ENCODE data around the gene TLN1. TPM values are rescaled to one million over a fixed set of nuclear protein-coding genes. Genes with fewer than 3 reads are reported as not detected.

The TLN1 gene
- total RNA-seq, 1 donor from 2014 or later, result 79.0 TPM

DNA sequence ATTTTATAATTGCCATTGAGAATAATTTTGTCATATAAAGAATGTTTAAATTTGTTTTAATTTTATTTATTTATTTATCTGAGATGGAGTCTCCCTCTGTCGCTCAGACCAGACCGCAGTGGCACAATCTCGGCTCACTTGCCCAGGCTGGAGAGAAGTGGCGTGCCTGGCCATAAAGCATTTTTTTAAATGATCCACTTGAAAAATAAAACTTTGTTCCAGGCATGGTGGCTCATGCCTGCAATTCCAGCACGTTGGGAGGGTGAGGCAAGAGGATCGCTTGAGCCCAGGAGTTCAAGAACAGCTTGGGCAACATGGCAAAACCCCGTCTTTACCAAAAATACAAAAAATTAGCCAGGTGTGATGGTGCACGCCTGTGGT lies 79.2 kb downstream of the TLN1 start:
- Histone ChIP-seq H3K27me3 (ENCODE audit: control insufficient read depth, insufficient read depth, low read length) (no peaks in the 10 kb centered on the region), H3K36me3 (ENCODE audit: control insufficient read depth, insufficient read depth, low read length) (no peaks in the 10 kb centered on the region), H3K4me3 (ENCODE audit: low read depth, low read length) (no peak overlapping the region)
- DNase-seq (ENCODE audit: low read depth) (no peak), FAIRE-seq (no peak)
- TF ChIP-seq, protein P1, sequence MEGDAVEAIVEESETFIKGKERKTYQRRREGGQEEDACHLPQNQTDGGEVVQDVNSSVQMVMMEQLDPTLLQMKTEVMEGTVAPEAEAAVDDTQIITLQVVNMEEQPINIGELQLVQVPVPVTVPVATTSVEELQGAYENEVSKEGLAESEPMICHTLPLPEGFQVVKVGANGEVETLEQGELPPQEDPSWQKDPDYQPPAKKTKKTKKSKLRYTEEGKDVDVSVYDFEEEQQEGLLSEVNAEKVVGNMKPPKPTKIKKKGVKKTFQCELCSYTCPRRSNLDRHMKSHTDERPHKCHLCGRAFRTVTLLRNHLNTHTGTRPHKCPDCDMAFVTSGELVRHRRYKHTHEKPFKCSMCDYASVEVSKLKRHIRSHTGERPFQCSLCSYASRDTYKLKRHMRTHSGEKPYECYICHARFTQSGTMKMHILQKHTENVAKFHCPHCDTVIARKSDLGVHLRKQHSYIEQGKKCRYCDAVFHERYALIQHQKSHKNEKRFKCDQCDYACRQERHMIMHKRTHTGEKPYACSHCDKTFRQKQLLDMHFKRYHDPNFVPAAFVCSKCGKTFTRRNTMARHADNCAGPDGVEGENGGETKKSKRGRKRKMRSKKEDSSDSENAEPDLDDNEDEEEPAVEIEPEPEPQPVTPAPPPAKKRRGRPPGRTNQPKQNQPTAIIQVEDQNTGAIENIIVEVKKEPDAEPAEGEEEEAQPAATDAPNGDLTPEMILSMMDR (IDR thresholded peaks at IDR 0.05; ENCODE audit: insufficient read depth, low read length, severe bottlenecking), result no peak

DNA sequence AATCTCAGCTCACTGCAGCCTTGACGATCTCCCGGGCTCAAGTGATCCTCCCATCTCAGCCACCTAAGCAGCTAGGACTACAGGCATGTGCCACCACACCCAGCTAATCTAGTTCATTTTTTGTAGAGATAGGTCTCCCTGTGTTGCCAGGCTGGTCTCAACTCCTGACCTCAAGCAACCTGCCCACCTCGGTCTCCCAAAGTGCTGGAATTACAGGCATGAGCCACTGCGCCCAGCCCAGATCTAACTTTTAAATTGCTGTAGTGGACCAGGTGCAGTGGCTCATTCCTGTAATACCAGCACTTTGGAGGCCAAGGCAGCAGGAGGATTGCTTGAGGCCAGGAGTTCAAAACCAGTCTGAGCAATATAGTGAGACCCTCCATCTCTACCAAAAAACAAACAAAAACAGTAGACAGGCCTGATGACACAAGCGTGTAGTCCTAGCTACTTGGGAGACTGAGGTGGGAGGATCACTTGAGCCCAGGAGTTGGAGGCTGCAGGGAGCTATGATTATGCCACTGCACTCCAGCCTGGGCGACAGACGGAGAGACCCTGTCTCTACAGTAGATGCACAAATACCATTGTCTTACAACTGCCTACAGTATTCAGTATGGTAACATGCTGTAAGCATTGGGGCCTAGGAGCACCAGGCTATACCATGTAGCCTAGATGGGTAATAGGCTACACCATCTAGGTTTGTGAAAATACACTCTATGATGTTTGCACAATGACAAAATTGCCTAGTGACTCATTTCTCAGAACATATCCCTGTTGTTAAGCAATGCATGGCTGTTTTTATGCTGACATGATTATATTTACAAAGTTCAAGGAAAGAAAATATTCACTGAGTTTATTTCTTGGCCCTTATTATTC lies 79.8 kb downstream of the TLN1 start:
- TF ChIP-seq, protein P1 (IDR thresholded peaks at IDR 0.05; ENCODE audit: insufficient read depth, low read length, severe bottlenecking), result no peak
- Histone ChIP-seq H3K27me3 (ENCODE audit: control insufficient read depth, insufficient read depth, low read length) (no peaks in the 10 kb centered on the region), H3K36me3 (ENCODE audit: control insufficient read depth, insufficient read depth, low read length) (no peaks in the 10 kb centered on the region), H3K4me3 (ENCODE audit: low read depth, low read length) (no peak overlapping the region)
- peak; percentile 93 for DNase-seq (ENCODE audit: low read depth)
- FAIRE-seq, result no peak

DNA sequence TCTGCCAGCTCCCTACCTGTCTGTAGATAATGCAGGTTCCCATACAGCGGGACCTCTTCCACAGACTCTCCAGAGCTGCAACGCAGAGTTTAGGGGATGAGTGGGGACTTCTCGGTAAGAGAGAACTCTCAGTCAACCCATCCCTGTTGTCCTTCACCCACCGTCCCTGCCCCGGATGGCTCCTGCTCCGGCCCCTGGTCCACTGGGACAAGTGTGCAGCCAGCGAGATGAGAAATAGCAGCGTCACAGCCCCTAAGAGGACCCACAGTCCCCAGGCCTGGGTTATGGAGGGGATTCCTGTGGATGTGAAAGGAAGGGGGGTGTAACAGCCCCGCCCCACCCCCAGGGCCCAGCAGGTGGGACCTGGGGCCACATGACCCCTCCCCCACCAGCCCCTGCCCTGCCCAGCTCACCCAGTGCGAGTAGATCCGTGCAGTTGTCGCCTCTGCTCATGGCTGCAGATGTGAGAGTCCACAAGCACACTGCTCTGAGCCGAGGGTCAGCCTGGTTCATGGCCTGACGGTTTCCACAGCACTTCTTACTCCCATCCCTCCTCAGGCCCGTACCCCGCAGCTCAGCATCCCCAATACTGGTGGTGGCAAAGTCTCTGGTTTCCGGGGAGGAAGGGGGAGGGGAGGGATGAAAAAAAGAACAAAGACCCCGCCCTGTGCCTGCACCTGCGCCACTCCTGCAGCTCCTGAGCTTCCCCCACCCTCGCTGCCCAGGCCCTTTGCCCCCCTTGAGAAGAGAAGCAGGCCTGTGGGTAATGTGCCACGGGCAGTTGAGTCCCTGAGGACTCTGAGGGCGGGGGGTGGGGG lies 81.4 kb downstream of the TLN1 start, which contains the start of gene SIT1:
Gene SIT1, minus strand, starts transcription at position 591 of the 818 bp plus-strand sequence. Its CDS starts 78 bp downstream, at position 513.
- FAIRE-seq (no peak), DNase-seq (ENCODE audit: low read depth) (no peak)
- Histone ChIP-seq H3K27me3 (ENCODE audit: control insufficient read depth, insufficient read depth, low read length) (no peaks in the 10 kb centered on the region), H3K36me3 (ENCODE audit: control insufficient read depth, insufficient read depth, low read length) (no peaks in the 10 kb centered on the region), H3K4me3 (ENCODE audit: low read depth, low read length) (no peak within 1 kb of the TSS)
- TF ChIP-seq, protein P1 (IDR thresholded peaks at IDR 0.05; ENCODE audit: insufficient read depth, low read length, severe bottlenecking), result no peak

DNA sequence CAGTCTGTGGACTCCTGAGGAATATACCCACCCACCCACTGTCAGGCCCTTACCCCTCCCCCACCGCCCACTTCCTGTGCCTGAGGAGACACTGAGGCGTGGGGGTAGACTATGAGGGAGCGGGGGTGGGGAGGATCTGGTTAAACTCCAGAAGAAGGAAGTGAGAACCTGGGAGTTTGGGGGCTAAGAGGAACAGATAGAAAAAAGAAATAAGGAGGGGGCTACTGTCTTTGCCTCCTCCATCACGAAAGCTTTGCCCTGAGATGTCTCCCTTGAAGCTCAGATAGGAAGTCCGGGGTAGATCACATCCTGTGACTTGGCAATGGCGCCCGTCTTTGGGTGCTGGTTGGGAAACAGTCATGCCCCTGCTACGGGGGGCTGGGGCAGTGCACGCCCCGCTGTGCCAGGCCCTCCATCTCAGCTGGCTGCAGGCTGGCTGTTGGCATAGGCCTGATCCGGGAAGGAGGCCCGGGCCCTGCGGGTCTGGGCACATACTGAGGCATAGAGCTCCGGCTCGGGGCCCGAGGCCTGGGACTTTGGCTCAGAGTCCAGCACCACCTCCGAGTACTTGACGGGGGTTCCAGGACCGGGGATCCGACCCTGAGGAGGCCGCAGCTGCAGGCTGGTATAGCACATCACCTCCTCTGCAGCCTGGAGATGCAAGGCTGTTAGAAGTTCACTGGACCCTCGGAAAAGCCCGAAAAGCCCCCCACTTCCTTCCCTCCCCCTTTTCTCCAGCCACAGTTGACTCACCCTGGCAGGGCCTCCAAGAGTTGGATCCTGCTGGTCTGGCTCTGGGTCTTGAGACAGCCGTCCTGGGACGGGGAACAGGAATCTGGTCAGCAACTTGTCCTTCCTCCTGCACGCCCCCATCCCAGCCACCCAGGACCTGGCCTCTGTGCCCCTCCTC lies 82.3 kb downstream of the TLN1 start:
- no peaks in the 10 kb centered on the region for H3K27me3 ChIP-seq (ENCODE audit: control insufficient read depth, insufficient read depth, low read length)
- TF ChIP-seq, protein P1 (IDR thresholded peaks at IDR 0.05; ENCODE audit: insufficient read depth, low read length, severe bottlenecking), result no peak
- FAIRE-seq (no peak), DNase-seq (ENCODE audit: low read depth) (no peak)
- H3K36me3 ChIP-seq (ENCODE audit: control insufficient read depth, insufficient read depth, low read length), result no peaks in the 10 kb centered on the region
- H3K4me3 ChIP-seq (ENCODE audit: low read depth, low read length), result no peak overlapping the region

Other genes starting within 250 kb of the TLN1 start
- 4.5 and 4.9 TPM in 2 replicates for gene RUSC2, start 242.1 kb downstream of the TLN1 start, total RNA-seq
- 6.6 and 8.2 TPM in 2 replicates for gene TESK1, start 126.9 kb downstream of the TLN1 start, total RNA-seq
- gene CD72, start 113.8 kb downstream of the TLN1 start, total RNA-seq, result 0.79 and 0.90 TPM in 2 replicates
- gene SIT1, start 81.3 kb downstream of the TLN1 start, total RNA-seq, result not detected in 2 replicates
- 15,881 and 37,648 TPM in 2 replicates for gene RMRP, start 74.2 kb downstream of the TLN1 start, total RNA-seq
- gene CCDC107, start 73.9 kb downstream of the TLN1 start, total RNA-seq, result 11.4 and 13.7 TPM in 2 replicates
- gene ARHGEF39, start 67.0 kb downstream of the TLN1 start, total RNA-seq, result 0.13 and 0.79 TPM in 2 replicates
- gene CA9, start 58.3 kb downstream of the TLN1 start, total RNA-seq, result 3.2 and 28.5 TPM in 2 replicates
- gene TPM2, start 42.3 kb downstream of the TLN1 start, total RNA-seq, result 46.1 and 57.7 TPM in 2 replicates
- gene CREB3, start 471 bp upstream of the TLN1 start, total RNA-seq, result 45.4 and 57.9 TPM in 2 replicates
- 34.8 and 37.9 TPM in 2 replicates for gene GBA2, start 17.0 kb upstream of the TLN1 start, total RNA-seq
- gene RGP1, start 17.1 kb upstream of the TLN1 start, total RNA-seq, result 11.8 and 16.8 TPM in 2 replicates
- gene MSMP, start 22.1 kb upstream of the TLN1 start, total RNA-seq, result not detected in 2 replicates
- 5.0 and 7.9 TPM in 2 replicates for gene NPR2, start 59.4 kb upstream of the TLN1 start, total RNA-seq
- gene SPAG8, start 80.1 kb upstream of the TLN1 start, total RNA-seq, result 0.13 and 0.26 TPM in 2 replicates
- gene HINT2, start 82.8 kb upstream of the TLN1 start, total RNA-seq, result 22.6 and 22.7 TPM in 2 replicates
- gene FAM221B, start 96.5 kb upstream of the TLN1 start, total RNA-seq, result not detected in 2 replicates
- gene TMEM8B, start 97.0 kb upstream of the TLN1 start, total RNA-seq, result 0.79 and 1.5 TPM in 2 replicates
- not detected in 2 replicates for gene OR13J1, start 138.2 kb upstream of the TLN1 start, total RNA-seq
- gene HRCT1, start 174.0 kb upstream of the TLN1 start, total RNA-seq, result 0.26 TPM in 1 of 2 replicates, not detected in the other
- gene SPAAR, start 177.3 kb upstream of the TLN1 start, total RNA-seq, result not detected in 2 replicates
- gene OR2S2, start 226.0 kb upstream of the TLN1 start, total RNA-seq, result not detected in 2 replicates